ENCODE measurements around the gene TLCD2. TPM values are rescaled to one million over a fixed set of nuclear protein-coding genes. Genes with fewer than 3 reads are reported as not detected.

Gene TLCD2
- total and polyA plus RNA-seq, 2 of the 13 experiments (the other 11 are each of a cell fraction or from before 2014, with no cell fraction given): 0.90 to 1.1 TPM

- no peak for TF ChIP-seq KIAA2018 (CRISPR knock-in tag; IDR thresholded peaks at IDR 0.05; ENCODE audit: borderline replicate concordance)
- TF ChIP-seq GABPA (IDR thresholded peaks at IDR 0.05; ENCODE audit: low read depth, low read length): no peak
- TF ChIP-seq GABPA (CRISPR knock-in tag; IDR thresholded peaks at IDR 0.05; ENCODE audit: low read depth): peak; percentile 59
- no peak; the same call in 1 of the 2 replicates for TF ChIP-seq SMAD3 (CRISPR knock-in tag; IDR thresholded peaks at IDR 0.05)
- TF ChIP-seq ZXDC (CRISPR knock-in tag; IDR thresholded peaks at IDR 0.05): no peak; the same call in 1 of the 2 replicates
- TF ChIP-seq ATF7 (IDR thresholded peaks at IDR 0.05): no peak
- TF ChIP-seq ATF7 (CRISPR knock-in tag; IDR thresholded peaks at IDR 0.05): peak; percentile 50; the same call in 1 of the 2 replicates
- peak; percentile 88 for TF ChIP-seq HOXD1 (CRISPR knock-in tag; IDR thresholded peaks at IDR 0.05)
- TF ChIP-seq SNAPC2 (CRISPR knock-in tag; IDR thresholded peaks at IDR 0.05): 0 out of 2 replicates have a peak, but pooled peaks have one; percentile 83
- TF ChIP-seq TRIM24 (CRISPR knock-in tag; IDR thresholded peaks at IDR 0.05): no peak; the same call in 1 of the 2 replicates
- TF ChIP-seq PPARG (CRISPR knock-in tag; conservative IDR thresholded peaks at IDR 0.05): peak; percentile 97
- TF ChIP-seq RAD21 (CRISPR knock-in tag; IDR thresholded peaks at IDR 0.05): peak; percentile 44
- TF ChIP-seq SETDB1 (CRISPR knock-in tag; IDR thresholded peaks at IDR 0.05; ENCODE audit: borderline replicate concordance): no peak
- peak; percentile 94 for TF ChIP-seq MED13 (CRISPR knock-in tag; IDR thresholded peaks at IDR 0.05)
- no peak for TF ChIP-seq ZNF253 (CRISPR knock-in tag; IDR thresholded peaks at IDR 0.05; ENCODE audit: borderline replicate concordance)
- TF ChIP-seq ZNF563 (CRISPR knock-in tag; IDR thresholded peaks at IDR 0.05): peak; percentile 87
- TF ChIP-seq RARA (CRISPR knock-in tag; IDR thresholded peaks at IDR 0.05): peak; percentile 99
- no peak for TF ChIP-seq MLLT10 (CRISPR knock-in tag; IDR thresholded peaks at IDR 0.05)
- no peak for TF ChIP-seq SMAD9 (CRISPR knock-in tag; IDR thresholded peaks at IDR 0.05)
- peak; percentile 90 for TF ChIP-seq ISL2 (CRISPR knock-in tag; IDR thresholded peaks at IDR 0.05)
Measured at GRCh38 chr17:1736348-1737281, 26.4 kb upstream of the TLCD2 start (continued).

All from HepG2 (cell line).